HepG2 (cell line): ENCODE measurements around the gene CDK3. TPM values are rescaled to one million over a fixed set of nuclear protein-coding genes. Genes with fewer than 3 reads are reported as not detected.
A peak's percentile ranks its signal among the peaks of the same experiment; 100 is the strongest.

Experiments
- ARNT2 ChIP-seq: sonication (generic); formaldehyde crosslinking; IDR thresholded peaks from 2 replicates; pipeline ENCODE4 v1.8.0; 2022; ENCODE audit warnings: mild to moderate bottlenecking, low read depth, missing genetic modification reagents, moderate library complexity
- CSRNP2 ChIP-seq: sonication (generic); formaldehyde crosslinking; conservative IDR thresholded peaks from 2 replicates; pipeline ENCODE4 v1.8.0; 2022; ENCODE audit warnings: low read depth, missing genetic modification reagents
- FOXO4 ChIP-seq: sonication (generic); formaldehyde crosslinking; conservative IDR thresholded peaks from 2 replicates; pipeline ENCODE4 v1.8.1; 2023; ENCODE audit warnings: missing genetic modification reagents
- KDM6A ChIP-seq: IDR thresholded peaks from 2 replicates; pipeline ENCODE4 v1.6.1; 2016; ENCODE audit warnings: low read depth
- MBD4 ChIP-seq: IDR thresholded peaks from 2 replicates; pipeline ENCODE4 v1.6.1; 2012; ENCODE audit warnings: low read length, inconsistent platforms, borderline replicate concordance
- NFKBIZ ChIP-seq: IDR thresholded peaks from 2 replicates; pipeline ENCODE4 v1.6.1; 2018; ENCODE audit warnings: missing genetic modification reagents, missing compliant biosample characterization
- PLRG1 ChIP-seq: fragments of 450-650 bp; conservative IDR thresholded peaks from 2 replicates; pipeline ENCODE4 v1.6.1; 2016
- SAP130 ChIP-seq: IDR thresholded peaks from 2 replicates; pipeline ENCODE4 v1.6.1; 2016; ENCODE audit warnings: low read depth
- YY1 ChIP-seq: IDR thresholded peaks from 2 replicates; pipeline ENCODE4 v1.6.1; 2011; ENCODE audit warnings: low read length, low read depth, moderate library complexity, mild to moderate bottlenecking; ENCODE audit not compliant: insufficient read depth, insufficient replicate concordance
- ZNF121 ChIP-seq: sonication (generic); formaldehyde crosslinking; IDR thresholded peaks from 2 replicates; pipeline ENCODE4 v1.5.0; 2020; ENCODE audit warnings: mild to moderate bottlenecking, missing genetic modification reagents
- ZNF207 ChIP-seq: fragments of 450-650 bp; IDR thresholded peaks from 2 replicates; pipeline ENCODE4 v1.6.1; 2016; ENCODE audit warnings: antibody characterized with exemption, borderline replicate concordance
- ZNF33B ChIP-seq: sonication (generic); formaldehyde crosslinking; IDR thresholded peaks from 2 replicates; pipeline ENCODE4 v1.5.1; 2020; ENCODE audit warnings: mild to moderate bottlenecking, missing genetic modification reagents
- ZNF670 ChIP-seq: sonication (generic); formaldehyde crosslinking; IDR thresholded peaks from 2 replicates; pipeline ENCODE4 v1.8.0; 2022; ENCODE audit warnings: mild to moderate bottlenecking, missing genetic modification reagents, borderline replicate concordance
- ZNF770 ChIP-seq: sonication (generic); formaldehyde crosslinking; IDR thresholded peaks from 2 replicates; pipeline ENCODE4 v1.5.0; 2020; ENCODE audit warnings: mild to moderate bottlenecking, missing genetic modification reagents
- polyA plus RNA-seq, 8 experiments: library from polyadenylated mRNA; depleted of rRNA in 3 of 8; stranded (reverse) in 7 of 8; unstranded in 1 of 8; fragments of >200 nt; fragmentation: Illumina TruSeq in 4 of 8; extraction: Trizol in 4 of 8; gene quantifications; 2 replicates each; pipeline versions ENCODE4 v1.2.1 to v1.2.3, GENCODE V29; 2011 to 2016; ENCODE audit warnings: low read depth in 4 of 8, missing spikeins in 1 of 8, mixed read lengths in 1 of 8; ENCODE audit not compliant: insufficient read depth in 1 of 8
- total RNA-seq, 5 experiments: library from RNA; depleted of rRNA; stranded (reverse); fragments of >200 nt; fragmentation: Illumina TruSeq; extraction: Trizol; gene quantifications; 2 replicates each; pipeline ENCODE4 v1.2.3, GENCODE V29; 2016; ENCODE audit warnings: low read depth in 1 of 5

CDK3 gene
- total and polyA plus RNA-seq, 2 of the 13 experiments (the other 11 are each of a cell fraction or from before 2014, with no cell fraction given): 5.8 to 11.4 TPM

- TF ChIP-seq CSRNP2 (CRISPR knock-in tag): no peak
- TF ChIP-seq SAP130 (CRISPR knock-in tag): 0 out of 2 replicates have a peak, but pooled peaks have one; percentile 13
- TF ChIP-seq ZNF207: no peak
- TF ChIP-seq ARNT2: peak; percentile 22; the same call in 1 of the 2 replicates
- 0 out of 2 replicates have a peak, but pooled peaks have one; percentile 7 for TF ChIP-seq MBD4
- TF ChIP-seq YY1: peak; percentile 3
- 0 out of 2 replicates have a peak, but pooled peaks have one; percentile 53 for TF ChIP-seq ZNF770 (CRISPR knock-in tag)
- TF ChIP-seq FOXO4 (CRISPR knock-in tag): 0 out of 2 replicates have a peak, but pooled peaks have one; percentile 29
- TF ChIP-seq PLRG1: no peak
- no peak for TF ChIP-seq ZNF33B (CRISPR knock-in tag)
- no peak for TF ChIP-seq NFKBIZ (CRISPR knock-in tag)
- no peak for TF ChIP-seq KDM6A
- TF ChIP-seq ZNF121: peak; percentile 99
- no peak; the same call in 1 of the 2 replicates for TF ChIP-seq ZNF670
Measured at GRCh38 chr17:75980188-75981018, 20.3 kb upstream of the CDK3 start (continued).
